ENCODE measurements around the gene C20orf204.

C20orf204 gene

GRCh38 chr20:64067733-64068307 lies 31.8 kb downstream of the C20orf204 start:
- no peak overlapping the region for H3K9ac ChIP-seq (ENCODE audit: low read depth, low read length)

DNA sequence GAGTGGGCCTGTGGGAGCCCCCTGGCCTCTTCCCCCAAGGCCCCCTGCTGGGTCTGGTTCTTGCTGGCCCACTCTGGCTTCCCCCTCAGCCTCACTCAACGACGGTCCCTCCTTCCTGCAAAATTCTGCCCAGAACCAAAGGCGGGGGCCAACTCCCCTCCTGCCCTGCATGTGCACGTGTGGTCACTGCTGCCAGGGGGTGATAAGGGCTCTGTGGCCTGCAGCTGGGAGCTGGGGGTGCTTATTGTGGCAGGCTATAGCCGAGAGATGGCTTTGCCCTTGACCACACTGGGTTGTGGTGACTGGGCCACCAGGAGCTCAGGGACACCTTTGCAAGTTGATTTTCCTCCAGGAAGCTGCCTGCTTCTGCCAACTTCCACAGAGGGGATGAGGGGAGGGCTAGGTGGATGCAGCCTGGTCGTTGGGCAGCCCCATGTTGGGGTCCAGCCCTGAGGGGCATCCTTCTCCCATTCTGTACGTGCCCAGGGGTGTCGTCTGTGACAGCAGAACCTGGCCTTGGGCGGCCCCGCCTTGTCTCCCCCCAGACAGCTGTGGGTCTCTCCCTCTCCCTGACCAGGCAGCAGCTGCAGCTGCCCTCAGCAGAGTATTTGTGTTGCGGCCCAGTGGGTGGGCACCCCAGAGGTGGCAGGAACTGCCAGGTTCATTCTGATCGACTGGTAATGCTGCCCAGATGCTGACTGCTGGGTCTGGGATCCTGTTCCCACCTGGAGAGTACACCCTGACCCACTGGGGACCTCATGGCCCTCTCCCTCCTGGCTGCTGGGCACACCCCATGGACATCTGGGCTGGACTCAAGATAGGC lies 32.6 kb downstream of the C20orf204 start:
- no peak overlapping the region for H3K4me2 ChIP-seq (ENCODE audit: insufficient read depth, low read length)
- DNase-seq (no peak), ATAC-seq (ENCODE audit: insufficient read depth, low read depth) (no peak)
- no peak for TF ChIP-seq EZH2 (IDR thresholded peaks at IDR 0.05; ENCODE audit: borderline replicate concordance, low read depth, low read length, severe bottlenecking)
- TF ChIP-seq, protein P1, sequence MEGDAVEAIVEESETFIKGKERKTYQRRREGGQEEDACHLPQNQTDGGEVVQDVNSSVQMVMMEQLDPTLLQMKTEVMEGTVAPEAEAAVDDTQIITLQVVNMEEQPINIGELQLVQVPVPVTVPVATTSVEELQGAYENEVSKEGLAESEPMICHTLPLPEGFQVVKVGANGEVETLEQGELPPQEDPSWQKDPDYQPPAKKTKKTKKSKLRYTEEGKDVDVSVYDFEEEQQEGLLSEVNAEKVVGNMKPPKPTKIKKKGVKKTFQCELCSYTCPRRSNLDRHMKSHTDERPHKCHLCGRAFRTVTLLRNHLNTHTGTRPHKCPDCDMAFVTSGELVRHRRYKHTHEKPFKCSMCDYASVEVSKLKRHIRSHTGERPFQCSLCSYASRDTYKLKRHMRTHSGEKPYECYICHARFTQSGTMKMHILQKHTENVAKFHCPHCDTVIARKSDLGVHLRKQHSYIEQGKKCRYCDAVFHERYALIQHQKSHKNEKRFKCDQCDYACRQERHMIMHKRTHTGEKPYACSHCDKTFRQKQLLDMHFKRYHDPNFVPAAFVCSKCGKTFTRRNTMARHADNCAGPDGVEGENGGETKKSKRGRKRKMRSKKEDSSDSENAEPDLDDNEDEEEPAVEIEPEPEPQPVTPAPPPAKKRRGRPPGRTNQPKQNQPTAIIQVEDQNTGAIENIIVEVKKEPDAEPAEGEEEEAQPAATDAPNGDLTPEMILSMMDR (IDR thresholded peaks at IDR 0.05; ENCODE audit: borderline replicate concordance, extremely low read depth, low read length, poor library complexity, severe bottlenecking): no peak
- H4K20me1 ChIP-seq (ENCODE audit: insufficient read depth, low read length): peaks cover 27% of the 10 kb centered on the region
- no peak overlapping the region for H2AFZ ChIP-seq (ENCODE audit: low read depth, low read length)
- no peak overlapping the region for H3K9ac ChIP-seq (ENCODE audit: low read depth, low read length)
- H3K27me3 ChIP-seq (ENCODE audit: insufficient read depth, low read length, poor library complexity): no peaks in the 10 kb centered on the region
- no peak overlapping the region for H3K27ac ChIP-seq (ENCODE audit: low read length)
- peaks cover 2% of the 10 kb centered on the region; the same call in 1 of the 2 replicates for H3K79me2 ChIP-seq (ENCODE audit: insufficient read depth, low read length)
- no peaks in the 10 kb centered on the region for H3K9me3 ChIP-seq (ENCODE audit: insufficient read depth, low read length, severe bottlenecking)
- peaks cover 14% of the 10 kb centered on the region for H3K36me3 ChIP-seq (ENCODE audit: insufficient read depth, low read length)
- H3K4me3 ChIP-seq (ENCODE audit: low read depth in 1 of 2, low read length in 2 of 2): no peak overlapping the region
- H3K4me1 ChIP-seq (ENCODE audit: insufficient read depth, low read length): peaks cover 20% of the 10 kb centered on the region

More at GRCh38 chr20:64067733-64068307, 31.8 kb downstream of the C20orf204 start:
- Histone ChIP-seq H3K9me3 (ENCODE audit: insufficient read depth, low read length, severe bottlenecking) (no peaks in the 10 kb centered on the region), H3K4me1 (ENCODE audit: insufficient read depth, low read length) (peaks cover 24% of the 10 kb centered on the region), H3K4me3 (ENCODE audit: low read depth in 1 of 2, low read length in 2 of 2) (no peak overlapping the region), H2AFZ (ENCODE audit: low read depth, low read length) (no peak overlapping the region), H3K27me3 (ENCODE audit: insufficient read depth, low read length, poor library complexity) (no peaks in the 10 kb centered on the region), H3K79me2 (ENCODE audit: insufficient read depth, low read length) (peaks cover 5% of the 10 kb centered on the region; the same call in 1 of the 2 replicates), H3K27ac (ENCODE audit: low read length) (no peak overlapping the region), H3K4me2 (ENCODE audit: insufficient read depth, low read length) (no peak overlapping the region), H4K20me1 (ENCODE audit: insufficient read depth, low read length) (peaks cover 27% of the 10 kb centered on the region), H3K36me3 (ENCODE audit: insufficient read depth, low read length) (peaks cover 8% of the 10 kb centered on the region)
- no peak for TF ChIP-seq EZH2 (IDR thresholded peaks at IDR 0.05; ENCODE audit: borderline replicate concordance, low read depth, low read length, severe bottlenecking)
- TF ChIP-seq, protein P1 (IDR thresholded peaks at IDR 0.05; ENCODE audit: borderline replicate concordance, extremely low read depth, low read length, poor library complexity, severe bottlenecking): no peak
- no peak for DNase-seq
- ATAC-seq (ENCODE audit: insufficient read depth, low read depth): no peak

- no peaks in the 10 kb centered on the region for H3K9me3 ChIP-seq (ENCODE audit: insufficient read depth, low read length, severe bottlenecking)
- H3K36me3 ChIP-seq (ENCODE audit: insufficient read depth, low read length): peaks cover 20% of the 10 kb centered on the region
- H3K4me3 ChIP-seq (ENCODE audit: low read depth in 1 of 2, low read length in 2 of 2): no peak overlapping the region
- no peak for ATAC-seq (ENCODE audit: insufficient read depth, low read depth)
- TF ChIP-seq, protein P1 (IDR thresholded peaks at IDR 0.05; ENCODE audit: borderline replicate concordance, extremely low read depth, low read length, poor library complexity, severe bottlenecking): no peak
- H4K20me1 ChIP-seq (ENCODE audit: insufficient read depth, low read length): peaks cover 25% of the 10 kb centered on the region
- no peaks in the 10 kb centered on the region for H3K27me3 ChIP-seq (ENCODE audit: insufficient read depth, low read length, poor library complexity)
- H3K4me2 ChIP-seq (ENCODE audit: insufficient read depth, low read length): no peak overlapping the region
- H3K9ac ChIP-seq (ENCODE audit: low read depth, low read length): no peak overlapping the region
- no peak overlapping the region for H2AFZ ChIP-seq (ENCODE audit: low read depth, low read length)
- peaks cover 14% of the 10 kb centered on the region for H3K4me1 ChIP-seq (ENCODE audit: insufficient read depth, low read length)
- DNase-seq: no peak
- no peak overlapping the region for H3K27ac ChIP-seq (ENCODE audit: low read length)
- no peaks in the 10 kb centered on the region for H3K79me2 ChIP-seq (ENCODE audit: insufficient read depth, low read length)
Observed at GRCh38 chr20:64069209-64069613, 33.2 kb downstream of the C20orf204 start.
